ENCODE results near the gene SON.

DNA sequence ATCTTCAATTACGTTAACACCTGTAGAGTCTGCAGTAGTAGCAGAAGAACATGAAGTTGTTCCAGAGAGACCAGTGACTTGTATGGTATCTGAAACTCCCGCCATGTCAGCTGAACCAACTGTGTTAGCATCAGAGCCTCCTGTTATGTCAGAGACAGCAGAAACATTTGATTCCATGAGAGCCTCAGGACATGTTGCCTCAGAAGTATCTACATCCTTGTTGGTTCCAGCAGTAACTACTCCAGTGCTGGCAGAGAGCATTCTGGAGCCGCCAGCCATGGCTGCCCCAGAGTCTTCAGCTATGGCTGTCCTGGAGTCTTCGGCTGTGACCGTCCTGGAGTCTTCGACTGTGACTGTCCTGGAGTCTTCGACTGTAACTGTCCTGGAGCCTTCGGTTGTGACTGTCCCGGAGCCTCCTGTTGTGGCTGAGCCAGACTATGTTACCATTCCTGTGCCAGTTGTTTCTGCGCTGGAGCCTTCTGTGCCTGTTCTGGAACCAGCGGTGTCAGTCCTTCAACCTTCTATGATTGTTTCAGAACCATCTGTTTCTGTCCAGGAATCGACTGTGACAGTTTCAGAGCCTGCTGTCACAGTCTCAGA, 10.3 kb downstream of the SON start:
- TF ChIP-seq POLR2A (IDR thresholded peaks at IDR 0.05; ENCODE audit: low read depth, low read length) (peak; percentile 4; the same call in 1 of the 2 replicates), POLR2AphosphoS5 (IDR thresholded peaks at IDR 0.05; ENCODE audit: low read depth, low read length) (peak; percentile 68), POU2F2 (IDR thresholded peaks at IDR 0.05; ENCODE audit: low read depth, low read length) (no peak), TAF1 (IDR thresholded peaks at IDR 0.05; ENCODE audit: low read depth, low read length) (no peak)

Data from GM12891 (cell line).